WTC11 (cell line): Measurements from ENCODE around the gene ABLIM3. TPM values are rescaled to one million over a fixed set of nuclear protein-coding genes. Genes with fewer than 3 reads are reported as not detected.

Experiments
- ATAC-seq: fragments of 200-7000 bp; cut with Tn5 transposase; 2 replicates; pipeline ENCODE4 v1.10.0; 2021; ENCODE audit warnings: mild to moderate bottlenecking, moderate library complexity
- CTCF ChIA-PET: fragments of 300-600 bp; sonication (Branson Sonifier 250); formaldehyde crosslinking; loops from one replicate; lab custom pipeline; 2021; ENCODE audit warnings: antibody characterized with exemption; lab: Charles Lee
- POLR2A ChIA-PET: fragments of 350-600 bp; sonication (Branson Sonifier 250); formaldehyde crosslinking; loops from one replicate; lab custom pipeline; 2021; ENCODE audit warnings: antibody characterized with exemption; lab: Charles Lee
- DNase-seq: peaks from one replicate; pipeline ENCODE4 v3.0.0; 2021; ENCODE audit warnings: low spot score
- H3K27ac Mint-ChIP-seq: 2 replicates; pipeline ENCODE4 v1.8.0; 2021; ENCODE audit warnings: mixed read lengths
- H3K27me3 Mint-ChIP-seq: 2 replicates; pipeline ENCODE4 v1.8.0; 2021; ENCODE audit warnings: low read depth, mild to moderate bottlenecking, moderate library complexity, mixed read lengths
- H3K36me3 Mint-ChIP-seq: 2 replicates; pipeline ENCODE4 v1.8.0; 2021; ENCODE audit warnings: mixed read lengths
- H3K4me1 Mint-ChIP-seq: 2 replicates; pipeline ENCODE4 v1.8.0; 2022; ENCODE audit warnings: mixed read lengths
- H3K4me3 Mint-ChIP-seq: 2 replicates; pipeline ENCODE4 v1.8.0; 2021; ENCODE audit warnings: mild to moderate bottlenecking, moderate library complexity, mixed read lengths
- H3K9me3 Mint-ChIP-seq: 2 replicates; pipeline ENCODE4 v1.8.0; 2021; ENCODE audit warnings: mixed read lengths
- EMX1 ChIP-seq: fragments of 250-450 bp; sonication (Bioruptor Pico); IDR thresholded peaks from 2 replicates; pipeline ENCODE4 v1.8.0; 2021; ENCODE audit warnings: mild to moderate bottlenecking
- GABPB1 ChIP-seq: sonication (generic); formaldehyde crosslinking; IDR thresholded peaks from 2 replicates; pipeline ENCODE4 v1.8.1; 2023; ENCODE audit warnings: mild to moderate bottlenecking, missing genetic modification reagents
- GRHL2 ChIP-seq: fragments of 250-450 bp; sonication (Bioruptor Pico); IDR thresholded peaks from 2 replicates; pipeline ENCODE4 v1.8.0; 2022; ENCODE audit warnings: mild to moderate bottlenecking, moderate library complexity; ENCODE audit not compliant: insufficient replicate concordance, severe bottlenecking
- GTF2I ChIP-seq: fragments of 250-450 bp; sonication (Bioruptor Pico); conservative IDR thresholded peaks from 2 replicates; pipeline ENCODE4 v1.4.0; 2021; ENCODE audit warnings: mild to moderate bottlenecking
- HMGA2 ChIP-seq: fragments of 250-450 bp; sonication (Bioruptor Pico); IDR thresholded peaks from 2 replicates; pipeline ENCODE4 v1.4.0; 2021; ENCODE audit warnings: mild to moderate bottlenecking, moderate library complexity
- NFE2L1 ChIP-seq: sonication (generic); formaldehyde crosslinking; IDR thresholded peaks from 2 replicates; pipeline ENCODE4 v1.8.1; 2023; ENCODE audit warnings: missing genetic modification reagents
- PRRX2 ChIP-seq: fragments of 250-450 bp; sonication (Bioruptor Pico); IDR thresholded peaks from 2 replicates; pipeline ENCODE4 v1.8.0; 2021; ENCODE audit warnings: mild to moderate bottlenecking
- TEAD1 ChIP-seq: sonication (generic); formaldehyde crosslinking; IDR thresholded peaks from 2 replicates; pipeline ENCODE4 v1.8.0; 2022; ENCODE audit warnings: mild to moderate bottlenecking, missing genetic modification reagents
- TEAD4 ChIP-seq: sonication (generic); formaldehyde crosslinking; IDR thresholded peaks from 2 replicates; pipeline ENCODE4 v1.8.0; 2022; ENCODE audit warnings: mild to moderate bottlenecking, missing genetic modification reagents
- ZBTB21 ChIP-seq: sonication (generic); formaldehyde crosslinking; IDR thresholded peaks from 2 replicates; pipeline ENCODE4 v1.8.1; 2023; ENCODE audit warnings: mild to moderate bottlenecking, missing genetic modification reagents, borderline replicate concordance
- ZNF219 ChIP-seq: sonication (generic); formaldehyde crosslinking; IDR thresholded peaks from 2 replicates; pipeline ENCODE4 v1.8.0; 2023; ENCODE audit warnings: missing genetic modification reagents, mild to moderate bottlenecking, borderline replicate concordance
- ZNF416 ChIP-seq: fragments of 250-450 bp; sonication (Bioruptor Pico); IDR thresholded peaks from 2 replicates; pipeline ENCODE4 v1.9.0; 2021; ENCODE audit warnings: mild to moderate bottlenecking, inconsistent platforms
- total RNA-seq: library from RNA; stranded (reverse); gene quantifications from 3 replicates; pipeline ENCODE4 v1.2.3, GENCODE V29; 2021
- TF ChIP-seq, protein P1 (sequence below): sonication (generic); formaldehyde crosslinking; IDR thresholded peaks from 2 replicates; pipeline ENCODE4 v1.8.1; 2022; ENCODE audit warnings: missing genetic modification reagents, borderline replicate concordance
- TF ChIP-seq, protein P2 (sequence below): fragments of 250-450 bp; sonication (Bioruptor Pico); IDR thresholded peaks from 2 replicates; pipeline ENCODE4 v1.8.0; 2021; ENCODE audit warnings: mild to moderate bottlenecking
- TF ChIP-seq, protein P3 (sequence below): sonication (generic); formaldehyde crosslinking; conservative IDR thresholded peaks from 2 replicates; pipeline ENCODE4 v1.8.1; 2023; ENCODE audit warnings: mild to moderate bottlenecking, low read depth, missing genetic modification reagents, moderate library complexity
- TF ChIP-seq, protein P4 (sequence below): fragments of 250-450 bp; sonication (Bioruptor Pico); IDR thresholded peaks from 2 replicates; pipeline ENCODE4 v1.9.0; 2021; ENCODE audit warnings: mild to moderate bottlenecking
- TF ChIP-seq, protein P5 (sequence below): sonication (generic); formaldehyde crosslinking; IDR thresholded peaks from 2 replicates; pipeline ENCODE4 v1.8.0; 2022; ENCODE audit warnings: mild to moderate bottlenecking, missing genetic modification reagents
- TF ChIP-seq, protein P6 (sequence below): sonication (generic); formaldehyde crosslinking; IDR thresholded peaks from 2 replicates; pipeline ENCODE4 v1.8.0; 2022; ENCODE audit warnings: mild to moderate bottlenecking, missing genetic modification reagents
- TF ChIP-seq, protein P7 (sequence below): fragments of 250-450 bp; sonication (Bioruptor Pico); IDR thresholded peaks from 2 replicates; pipeline ENCODE4 v1.9.0; 2021; ENCODE audit warnings: moderate library complexity, mild to moderate bottlenecking, inconsistent platforms, borderline replicate concordance

Gene ABLIM3
- total RNA-seq, 1 experiment from 2014 or later = 0.33 TPM

DNA sequence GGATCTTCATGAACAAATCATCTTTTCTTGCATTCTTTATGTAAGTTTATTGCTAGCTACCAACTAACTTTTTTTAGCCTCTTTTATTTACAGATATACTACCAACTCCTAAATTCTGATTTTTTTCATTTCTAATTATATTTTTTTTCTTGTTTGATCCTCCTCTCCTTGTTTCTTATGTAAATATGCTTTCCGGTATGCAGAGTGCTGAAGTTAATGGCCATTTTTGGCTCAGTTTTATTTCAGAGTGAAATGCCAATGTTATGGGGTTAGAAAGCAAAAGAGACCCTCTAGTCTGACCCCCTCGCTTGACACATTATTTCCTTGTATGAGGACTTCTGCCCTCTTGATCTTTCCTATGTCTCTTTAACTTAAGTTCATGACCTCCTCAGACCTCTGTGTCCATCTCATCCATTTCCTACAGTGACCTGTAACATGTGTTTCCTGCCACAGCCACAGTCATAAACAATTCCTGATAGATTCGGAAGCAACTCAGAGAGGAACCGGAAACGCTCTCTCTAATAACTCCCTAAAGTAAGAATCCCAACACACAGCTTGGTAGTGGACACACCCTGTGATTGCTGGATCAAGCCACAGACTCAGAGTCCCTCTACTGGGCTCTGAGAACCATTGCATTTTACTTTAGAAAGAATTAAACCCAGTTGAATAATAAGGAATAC lies 87.5 kb downstream of the ABLIM3 start:
- POLR2A ChIA-PET = no interaction called here

More for the DNA sequence above, 87.5 kb downstream of the ABLIM3 start:
- H3K36me3 Mint-ChIP-seq = no peaks in the 10 kb centered on the region
- no peaks in the 10 kb centered on the region; the same call in none of the 2 replicates for H3K27me3 Mint-ChIP-seq
- H3K4me3 Mint-ChIP-seq = no peak overlapping the region
- no peak for DNase-seq
- no peaks in the 10 kb centered on the region for H3K9me3 Mint-ChIP-seq
- H3K27ac Mint-ChIP-seq = no peak overlapping the region
- ATAC-seq = peak; percentile 92
- CTCF ChIA-PET = interaction anchor here (0.6 to 5.7 kb wide), 13 partner anchors 9 to 498 kb away, joined by 3 to 54 read pairs (median 4); partner anchors contain the start of gene ABLIM3
- H3K4me1 Mint-ChIP-seq = peaks cover 12% of the 10 kb centered on the region
- TF ChIP-seq GABPB1 (CRISPR knock-in tag) (no peak), TEAD1 (CRISPR knock-in tag) (no peak), PRRX2 (CRISPR knock-in tag) (no peak), ZBTB21 (CRISPR knock-in tag) (no peak), ZNF416 (no peak), TEAD4 (CRISPR knock-in tag) (no peak), GTF2I (CRISPR knock-in tag) (no peak), NFE2L1 (no peak), EMX1 (CRISPR knock-in tag) (no peak), ZNF219 (CRISPR knock-in tag) (no peak), HMGA2 (CRISPR knock-in tag) (no peak), GRHL2 (no peak)
- TF ChIP-seq, protein P1, sequence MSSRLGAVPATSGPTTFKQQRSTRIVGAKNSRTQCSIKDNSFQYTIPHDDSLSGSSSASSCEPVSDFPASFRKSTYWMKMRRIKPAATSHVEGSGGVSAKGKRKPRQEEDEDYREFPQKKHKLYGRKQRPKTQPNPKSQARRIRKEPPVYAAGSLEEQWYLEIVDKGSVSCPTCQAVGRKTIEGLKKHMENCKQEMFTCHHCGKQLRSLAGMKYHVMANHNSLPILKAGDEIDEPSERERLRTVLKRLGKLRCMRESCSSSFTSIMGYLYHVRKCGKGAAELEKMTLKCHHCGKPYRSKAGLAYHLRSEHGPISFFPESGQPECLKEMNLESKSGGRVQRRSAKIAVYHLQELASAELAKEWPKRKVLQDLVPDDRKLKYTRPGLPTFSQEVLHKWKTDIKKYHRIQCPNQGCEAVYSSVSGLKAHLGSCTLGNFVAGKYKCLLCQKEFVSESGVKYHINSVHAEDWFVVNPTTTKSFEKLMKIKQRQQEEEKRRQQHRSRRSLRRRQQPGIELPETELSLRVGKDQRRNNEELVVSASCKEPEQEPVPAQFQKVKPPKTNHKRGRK (CRISPR knock-in tag) = no peak
- TF ChIP-seq, protein P2, sequence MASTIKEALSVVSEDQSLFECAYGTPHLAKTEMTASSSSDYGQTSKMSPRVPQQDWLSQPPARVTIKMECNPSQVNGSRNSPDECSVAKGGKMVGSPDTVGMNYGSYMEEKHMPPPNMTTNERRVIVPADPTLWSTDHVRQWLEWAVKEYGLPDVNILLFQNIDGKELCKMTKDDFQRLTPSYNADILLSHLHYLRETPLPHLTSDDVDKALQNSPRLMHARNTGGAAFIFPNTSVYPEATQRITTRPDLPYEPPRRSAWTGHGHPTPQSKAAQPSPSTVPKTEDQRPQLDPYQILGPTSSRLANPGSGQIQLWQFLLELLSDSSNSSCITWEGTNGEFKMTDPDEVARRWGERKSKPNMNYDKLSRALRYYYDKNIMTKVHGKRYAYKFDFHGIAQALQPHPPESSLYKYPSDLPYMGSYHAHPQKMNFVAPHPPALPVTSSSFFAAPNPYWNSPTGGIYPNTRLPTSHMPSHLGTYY (CRISPR knock-in tag) = no peak
- TF ChIP-seq, protein P3, sequence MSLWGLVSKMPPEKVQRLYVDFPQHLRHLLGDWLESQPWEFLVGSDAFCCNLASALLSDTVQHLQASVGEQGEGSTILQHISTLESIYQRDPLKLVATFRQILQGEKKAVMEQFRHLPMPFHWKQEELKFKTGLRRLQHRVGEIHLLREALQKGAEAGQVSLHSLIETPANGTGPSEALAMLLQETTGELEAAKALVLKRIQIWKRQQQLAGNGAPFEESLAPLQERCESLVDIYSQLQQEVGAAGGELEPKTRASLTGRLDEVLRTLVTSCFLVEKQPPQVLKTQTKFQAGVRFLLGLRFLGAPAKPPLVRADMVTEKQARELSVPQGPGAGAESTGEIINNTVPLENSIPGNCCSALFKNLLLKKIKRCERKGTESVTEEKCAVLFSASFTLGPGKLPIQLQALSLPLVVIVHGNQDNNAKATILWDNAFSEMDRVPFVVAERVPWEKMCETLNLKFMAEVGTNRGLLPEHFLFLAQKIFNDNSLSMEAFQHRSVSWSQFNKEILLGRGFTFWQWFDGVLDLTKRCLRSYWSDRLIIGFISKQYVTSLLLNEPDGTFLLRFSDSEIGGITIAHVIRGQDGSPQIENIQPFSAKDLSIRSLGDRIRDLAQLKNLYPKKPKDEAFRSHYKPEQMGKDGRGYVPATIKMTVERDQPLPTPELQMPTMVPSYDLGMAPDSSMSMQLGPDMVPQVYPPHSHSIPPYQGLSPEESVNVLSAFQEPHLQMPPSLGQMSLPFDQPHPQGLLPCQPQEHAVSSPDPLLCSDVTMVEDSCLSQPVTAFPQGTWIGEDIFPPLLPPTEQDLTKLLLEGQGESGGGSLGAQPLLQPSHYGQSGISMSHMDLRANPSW (CRISPR knock-in tag) = no peak
- TF ChIP-seq, protein P4, sequence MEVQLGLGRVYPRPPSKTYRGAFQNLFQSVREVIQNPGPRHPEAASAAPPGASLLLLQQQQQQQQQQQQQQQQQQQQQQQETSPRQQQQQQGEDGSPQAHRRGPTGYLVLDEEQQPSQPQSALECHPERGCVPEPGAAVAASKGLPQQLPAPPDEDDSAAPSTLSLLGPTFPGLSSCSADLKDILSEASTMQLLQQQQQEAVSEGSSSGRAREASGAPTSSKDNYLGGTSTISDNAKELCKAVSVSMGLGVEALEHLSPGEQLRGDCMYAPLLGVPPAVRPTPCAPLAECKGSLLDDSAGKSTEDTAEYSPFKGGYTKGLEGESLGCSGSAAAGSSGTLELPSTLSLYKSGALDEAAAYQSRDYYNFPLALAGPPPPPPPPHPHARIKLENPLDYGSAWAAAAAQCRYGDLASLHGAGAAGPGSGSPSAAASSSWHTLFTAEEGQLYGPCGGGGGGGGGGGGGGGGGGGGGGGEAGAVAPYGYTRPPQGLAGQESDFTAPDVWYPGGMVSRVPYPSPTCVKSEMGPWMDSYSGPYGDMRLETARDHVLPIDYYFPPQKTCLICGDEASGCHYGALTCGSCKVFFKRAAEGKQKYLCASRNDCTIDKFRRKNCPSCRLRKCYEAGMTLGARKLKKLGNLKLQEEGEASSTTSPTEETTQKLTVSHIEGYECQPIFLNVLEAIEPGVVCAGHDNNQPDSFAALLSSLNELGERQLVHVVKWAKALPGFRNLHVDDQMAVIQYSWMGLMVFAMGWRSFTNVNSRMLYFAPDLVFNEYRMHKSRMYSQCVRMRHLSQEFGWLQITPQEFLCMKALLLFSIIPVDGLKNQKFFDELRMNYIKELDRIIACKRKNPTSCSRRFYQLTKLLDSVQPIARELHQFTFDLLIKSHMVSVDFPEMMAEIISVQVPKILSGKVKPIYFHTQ (CRISPR knock-in tag) = no peak
- TF ChIP-seq, protein P5, sequence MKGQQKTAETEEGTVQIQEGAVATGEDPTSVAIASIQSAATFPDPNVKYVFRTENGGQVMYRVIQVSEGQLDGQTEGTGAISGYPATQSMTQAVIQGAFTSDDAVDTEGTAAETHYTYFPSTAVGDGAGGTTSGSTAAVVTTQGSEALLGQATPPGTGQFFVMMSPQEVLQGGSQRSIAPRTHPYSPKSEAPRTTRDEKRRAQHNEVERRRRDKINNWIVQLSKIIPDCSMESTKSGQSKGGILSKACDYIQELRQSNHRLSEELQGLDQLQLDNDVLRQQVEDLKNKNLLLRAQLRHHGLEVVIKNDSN (CRISPR knock-in tag) = no peak
- TF ChIP-seq, protein P6, sequence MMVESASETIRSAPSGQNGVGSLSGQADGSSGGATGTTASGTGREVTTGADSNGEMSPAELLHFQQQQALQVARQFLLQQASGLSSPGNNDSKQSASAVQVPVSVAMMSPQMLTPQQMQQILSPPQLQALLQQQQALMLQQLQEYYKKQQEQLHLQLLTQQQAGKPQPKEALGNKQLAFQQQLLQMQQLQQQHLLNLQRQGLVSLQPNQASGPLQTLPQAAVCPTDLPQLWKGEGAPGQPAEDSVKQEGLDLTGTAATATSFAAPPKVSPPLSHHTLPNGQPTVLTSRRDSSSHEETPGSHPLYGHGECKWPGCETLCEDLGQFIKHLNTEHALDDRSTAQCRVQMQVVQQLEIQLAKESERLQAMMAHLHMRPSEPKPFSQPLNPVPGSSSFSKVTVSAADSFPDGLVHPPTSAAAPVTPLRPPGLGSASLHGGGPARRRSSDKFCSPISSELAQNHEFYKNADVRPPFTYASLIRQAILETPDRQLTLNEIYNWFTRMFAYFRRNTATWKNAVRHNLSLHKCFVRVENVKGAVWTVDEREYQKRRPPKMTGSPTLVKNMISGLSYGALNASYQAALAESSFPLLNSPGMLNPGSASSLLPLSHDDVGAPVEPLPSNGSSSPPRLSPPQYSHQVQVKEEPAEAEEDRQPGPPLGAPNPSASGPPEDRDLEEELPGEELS (CRISPR knock-in tag) = no peak
- TF ChIP-seq, protein P7, sequence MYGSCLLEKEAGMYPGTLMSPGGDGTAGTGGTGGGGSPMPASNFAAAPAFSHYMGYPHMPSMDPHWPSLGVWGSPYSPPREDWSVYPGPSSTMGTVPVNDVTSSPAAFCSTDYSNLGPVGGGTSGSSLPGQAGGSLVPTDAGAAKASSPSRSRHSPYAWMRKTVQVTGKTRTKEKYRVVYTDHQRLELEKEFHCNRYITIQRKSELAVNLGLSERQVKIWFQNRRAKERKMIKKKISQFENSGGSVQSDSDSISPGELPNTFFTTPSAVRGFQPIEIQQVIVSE (CRISPR knock-in tag) = no peak
